ELF-1 (cell line): ENCODE measurements around the gene OR8G5.
"Not testable (repeated sequence)": the region's sequence is repeated elsewhere in the genome, so short reads cannot be mapped to it uniquely, and the experiment has no call there.

Source experiments
- DNase-seq: peaks from one replicate; pipeline ENCODE4 v3.0.0-alpha.2; 2016; ENCODE audit warnings: low read depth, low spot score

Gene OR8G5, protein sequence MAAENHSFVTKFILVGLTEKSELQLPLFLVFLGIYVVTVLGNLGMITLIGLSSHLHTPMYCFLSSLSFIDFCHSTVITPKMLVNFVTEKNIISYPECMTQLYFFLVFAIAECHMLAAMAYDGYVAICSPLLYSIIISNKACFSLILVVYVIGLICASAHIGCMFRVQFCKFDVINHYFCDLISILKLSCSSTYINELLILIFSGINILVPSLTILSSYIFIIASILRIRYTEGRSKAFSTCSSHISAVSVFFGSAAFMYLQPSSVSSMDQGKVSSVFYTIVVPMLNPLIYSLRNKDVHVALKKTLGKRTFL

GRCh38 chr11:124256076-124256475 lies at the start of gene OR8G5:
OR8G5 (plus strand) TSS chr11:124256376; CDS start chr11:124264932, 8,556 bp downstream.
- no peak for DNase-seq

- DNase-seq, result no peak
Measured at GRCh38 chr11:124207102-124207792, 48.9 kb upstream of the OR8G5 start.

GRCh38 chr11:124209824-124210357 lies 46.3 kb upstream of the OR8G5 start:
- DNase-seq, result no peak

DNA sequence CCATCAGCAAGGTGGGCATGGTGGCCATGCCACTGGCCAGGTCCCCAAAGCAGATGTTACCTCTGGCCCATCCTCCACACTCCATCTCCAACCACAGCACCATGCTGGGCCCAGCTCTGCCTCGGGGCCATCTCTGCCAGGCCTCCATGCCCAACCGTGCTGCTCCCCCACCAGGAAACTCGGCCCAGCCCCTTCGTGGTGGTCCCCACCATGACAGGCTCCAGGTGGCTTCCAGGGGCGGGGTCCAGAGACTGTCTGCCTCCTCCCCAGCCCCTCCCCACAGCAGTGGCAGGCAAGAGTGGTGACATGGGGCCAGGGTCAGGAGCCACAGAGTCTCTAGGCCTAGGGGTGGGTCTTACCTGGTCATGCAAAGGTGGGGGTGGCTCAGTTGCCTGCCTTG lies 45.8 kb upstream of the OR8G5 start:
- no peak for DNase-seq

- DNase-seq, result no peak
Measured at GRCh38 chr11:124211321-124211720, 44.9 kb upstream of the OR8G5 start.

DNA sequence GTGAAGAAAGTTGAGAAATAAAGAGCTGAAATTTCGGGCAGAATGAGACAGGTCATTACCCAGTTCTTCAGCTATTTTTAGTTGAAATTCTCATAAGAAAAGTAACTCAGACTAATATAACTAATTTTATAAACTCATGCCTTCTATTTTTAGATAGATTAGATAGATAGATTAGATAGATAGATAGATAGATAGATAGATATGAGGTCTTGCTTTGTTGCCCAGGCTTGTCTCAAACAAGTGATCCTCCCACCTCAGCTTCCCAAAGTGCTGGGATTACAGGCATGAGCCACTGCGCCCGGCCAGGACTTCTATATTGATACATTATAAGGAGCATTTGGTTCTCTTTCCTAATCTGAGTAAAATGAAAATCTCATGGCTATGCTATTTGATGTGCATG lies 42.1 kb upstream of the OR8G5 start:
- no peak for DNase-seq

GRCh38 chr11:124219126-124219525 lies 37.0 kb upstream of the OR8G5 start:
- DNase-seq, result no peak

- DNase-seq, result no peak
Measured at GRCh38 chr11:124222407-124222806, 33.8 kb upstream of the OR8G5 start.

DNA sequence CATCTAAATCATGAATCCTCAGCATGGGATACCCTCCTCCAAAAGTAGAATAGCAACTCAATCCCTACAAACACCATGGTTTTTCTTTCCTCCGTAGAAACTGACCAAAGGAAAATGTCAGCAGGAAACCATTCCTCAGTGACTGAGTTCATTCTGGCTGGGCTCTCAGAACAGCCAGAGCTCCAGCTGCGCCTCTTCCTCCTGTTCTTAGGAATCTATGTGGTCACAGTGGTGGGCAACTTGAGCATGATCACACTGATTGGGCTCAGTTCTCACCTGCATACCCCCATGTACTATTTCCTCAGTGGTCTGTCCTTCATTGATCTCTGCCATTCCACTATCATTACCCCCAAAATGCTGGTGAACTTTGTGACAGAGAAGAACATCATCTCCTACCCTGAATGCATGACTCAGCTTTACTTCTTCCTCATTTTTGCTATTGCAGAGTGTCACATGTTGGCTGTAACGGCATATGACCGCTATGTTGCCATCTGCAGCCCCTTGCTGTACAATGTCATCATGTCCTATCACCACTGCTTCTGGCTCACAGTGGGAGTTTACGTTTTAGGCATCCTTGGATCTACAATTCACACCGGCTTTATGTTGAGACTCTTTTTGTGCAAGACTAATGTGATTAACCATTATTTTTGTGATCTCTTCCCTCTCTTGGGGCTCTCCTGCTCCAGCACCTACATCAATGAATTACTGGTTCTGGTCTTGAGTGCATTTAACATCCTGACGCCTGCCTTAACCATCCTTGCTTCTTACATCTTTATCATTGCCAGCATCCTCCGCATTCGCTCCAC lies 31.4 kb upstream of the OR8G5 start:
- not testable (repeated sequence) for DNase-seq

- DNase-seq, result no peak
Measured at GRCh38 chr11:124225471-124225870, 30.7 kb upstream of the OR8G5 start.

GRCh38 chr11:124233376-124233775 lies 22.8 kb upstream of the OR8G5 start:
- no peak for DNase-seq

- DNase-seq, result no peak
Measured at GRCh38 chr11:124238512-124238911, 17.7 kb upstream of the OR8G5 start.

- no peak for DNase-seq
Measured at GRCh38 chr11:124240621-124241397, 15.4 kb upstream of the OR8G5 start, which contains the start of gene OR8G1. OR8G1 (plus strand) TSS chr11:124241095; CDS start chr11:124249676, 8,581 bp downstream.

GRCh38 chr11:124249869-124250268 lies 6.3 kb upstream of the OR8G5 start:
- DNase-seq, result not testable (repeated sequence)

- DNase-seq, result not testable (repeated sequence)
Measured at GRCh38 chr11:124265041-124265440, 8.9 kb downstream of the OR8G5 start.

- peak; percentile 3 for DNase-seq
Measured at GRCh38 chr11:124270886-124271285, 14.7 kb downstream of the OR8G5 start.

GRCh38 chr11:124274000-124274399 lies 17.8 kb downstream of the OR8G5 start:
- DNase-seq, result no peak

GRCh38 chr11:124276081-124276480 lies 19.9 kb downstream of the OR8G5 start:
- DNase-seq, result no peak

DNA sequence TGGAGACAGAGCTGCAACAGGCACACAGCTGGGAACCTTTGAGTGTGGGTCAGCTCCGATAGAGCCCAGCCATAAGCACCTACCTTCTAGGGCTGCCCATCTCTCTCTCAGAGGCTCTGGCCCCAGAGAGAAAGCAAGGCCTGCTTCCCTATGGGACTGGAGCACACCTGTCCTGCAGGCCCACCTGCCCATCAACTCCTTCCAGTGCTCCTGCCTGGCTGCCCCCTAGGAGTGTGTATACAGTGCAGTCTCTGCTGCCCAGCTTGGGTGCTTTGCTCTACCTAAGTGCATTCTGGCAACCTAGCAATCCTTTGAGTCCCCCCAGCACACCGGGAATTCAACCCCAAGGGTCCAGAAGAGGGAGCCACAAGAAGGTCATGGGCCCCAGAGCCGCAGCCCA lies 21.0 kb downstream of the OR8G5 start:
- no peak for DNase-seq

DNA sequence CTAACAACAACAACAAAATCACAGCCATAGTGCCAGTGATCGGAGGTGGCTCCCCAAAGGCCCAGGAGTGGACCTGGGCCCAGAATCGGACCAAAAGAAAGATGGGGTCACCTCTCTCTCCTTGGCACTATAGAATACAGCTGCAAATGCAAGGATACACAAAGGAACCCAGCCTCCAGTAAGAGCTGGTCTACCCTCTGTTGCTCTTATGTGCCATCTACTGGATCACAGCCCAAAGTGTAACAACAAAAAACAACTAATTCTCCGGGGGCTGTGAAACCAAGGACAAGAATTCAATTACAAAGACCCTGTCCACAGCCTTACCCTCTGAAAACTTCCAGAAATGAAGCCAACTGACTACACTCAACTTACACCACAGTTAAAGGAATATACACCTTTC lies 21.6 kb downstream of the OR8G5 start:
- DNase-seq, result peak; percentile 24

- no peak for DNase-seq
Measured at GRCh38 chr11:124278261-124278660, 22.1 kb downstream of the OR8G5 start.
